ENCODE data around the gene PHTF2.

The PHTF2 gene

GRCh38 chr7:77796109-77796508 is 2.5 kb upstream of the PHTF2 start:
- H3K4me1 ChIP-seq (ENCODE audit: control insufficient read depth, low read depth, low read length), result peaks cover 6% of the 10 kb centered on the region
- peaks cover 5% of the 10 kb centered on the region for H3K36me3 ChIP-seq (ENCODE audit: control insufficient read depth, low read depth, low read length)
- H3K9ac ChIP-seq (ENCODE audit: low read length), result no peak overlapping the region
- H3K27ac ChIP-seq (ENCODE audit: low read length), result no peak overlapping the region
- H3K9me3 ChIP-seq (ENCODE audit: control insufficient read depth, low read depth, low read length), result no peaks in the 10 kb centered on the region
- no peak overlapping the region for H3K4me3 ChIP-seq (ENCODE audit: low read length)
- H3K27me3 ChIP-seq (ENCODE audit: control insufficient read depth, insufficient read depth, low read length), result no peaks in the 10 kb centered on the region

GRCh38 chr7:77796960-77797359 is 1.6 kb upstream of the PHTF2 start:
- H3K9ac ChIP-seq (ENCODE audit: low read length), result no peak overlapping the region
- H3K27ac ChIP-seq (ENCODE audit: low read length), result no peak overlapping the region

GRCh38 chr7:77797734-77798393 is 709 bp upstream of the PHTF2 start:
- Histone ChIP-seq H3K4me1 (ENCODE audit: control insufficient read depth, low read depth, low read length) (peaks cover 6% of the 10 kb centered on the region), H3K4me3 (ENCODE audit: low read length) (peak overlapping the region; percentile 72), H3K9ac (ENCODE audit: low read length) (peak overlapping the region; percentile 72), H3K27ac (ENCODE audit: low read length) (no peak overlapping the region), H3K27me3 (ENCODE audit: control insufficient read depth, insufficient read depth, low read length) (no peaks in the 10 kb centered on the region), H3K9me3 (ENCODE audit: control insufficient read depth, low read depth, low read length) (no peaks in the 10 kb centered on the region), H3K36me3 (ENCODE audit: control insufficient read depth, low read depth, low read length) (peaks cover 5% of the 10 kb centered on the region)

More at GRCh38 chr7:77796960-77797359, 1.6 kb upstream of the PHTF2 start:
- Histone ChIP-seq H3K4me1 (ENCODE audit: control insufficient read depth, low read depth, low read length) (peaks cover 6% of the 10 kb centered on the region), H3K4me3 (ENCODE audit: low read length) (peak overlapping the region; percentile 72), H3K27me3 (ENCODE audit: control insufficient read depth, insufficient read depth, low read length) (no peaks in the 10 kb centered on the region), H3K36me3 (ENCODE audit: control insufficient read depth, low read depth, low read length) (peaks cover 5% of the 10 kb centered on the region), H3K9me3 (ENCODE audit: control insufficient read depth, low read depth, low read length) (no peaks in the 10 kb centered on the region)

GRCh38 chr7:77799078-77799964 is 748 bp downstream of the PHTF2 start:
- Histone ChIP-seq H3K27me3 (ENCODE audit: control insufficient read depth, insufficient read depth, low read length) (no peaks in the 10 kb centered on the region), H3K9ac (ENCODE audit: low read length) (peak overlapping the region; percentile 70), H3K4me3 (ENCODE audit: low read length) (peak overlapping the region; percentile 87), H3K27ac (ENCODE audit: low read length) (no peak overlapping the region), H3K4me1 (ENCODE audit: control insufficient read depth, low read depth, low read length) (peaks cover 6% of the 10 kb centered on the region), H3K9me3 (ENCODE audit: control insufficient read depth, low read depth, low read length) (no peaks in the 10 kb centered on the region), H3K36me3 (ENCODE audit: control insufficient read depth, low read depth, low read length) (no peaks in the 10 kb centered on the region)

- Histone ChIP-seq H3K27ac (ENCODE audit: low read length) (no peak overlapping the region), H3K9me3 (ENCODE audit: control insufficient read depth, low read depth, low read length) (no peaks in the 10 kb centered on the region), H3K9ac (ENCODE audit: low read length) (peak overlapping the region; percentile 70), H3K4me1 (ENCODE audit: control insufficient read depth, low read depth, low read length) (peaks cover 6% of the 10 kb centered on the region), H3K27me3 (ENCODE audit: control insufficient read depth, insufficient read depth, low read length) (no peaks in the 10 kb centered on the region), H3K36me3 (ENCODE audit: control insufficient read depth, low read depth, low read length) (no peaks in the 10 kb centered on the region), H3K4me3 (ENCODE audit: low read length) (peak overlapping the region; percentile 87)
These were observed 1.6 kb downstream of the PHTF2 start for GRCh38 chr7:77800158-77800557.

GRCh38 chr7:77800730-77801129 is 2.2 kb downstream of the PHTF2 start:
- H3K4me1 ChIP-seq (ENCODE audit: control insufficient read depth, low read depth, low read length), result peaks cover 6% of the 10 kb centered on the region
- H3K4me3 ChIP-seq (ENCODE audit: low read length), result no peak overlapping the region
- H3K9me3 ChIP-seq (ENCODE audit: control insufficient read depth, low read depth, low read length), result no peaks in the 10 kb centered on the region
- H3K9ac ChIP-seq (ENCODE audit: low read length), result no peak overlapping the region
- no peaks in the 10 kb centered on the region for H3K36me3 ChIP-seq (ENCODE audit: control insufficient read depth, low read depth, low read length)
- H3K27ac ChIP-seq (ENCODE audit: low read length), result no peak overlapping the region
- H3K27me3 ChIP-seq (ENCODE audit: control insufficient read depth, insufficient read depth, low read length), result no peaks in the 10 kb centered on the region

- H3K36me3 ChIP-seq (ENCODE audit: control insufficient read depth, low read depth, low read length), result no peaks in the 10 kb centered on the region
- no peaks in the 10 kb centered on the region for H3K27me3 ChIP-seq (ENCODE audit: control insufficient read depth, insufficient read depth, low read length)
- H3K27ac ChIP-seq (ENCODE audit: low read length), result no peak overlapping the region
- no peak overlapping the region for H3K9ac ChIP-seq (ENCODE audit: low read length)
- no peak overlapping the region for H3K4me3 ChIP-seq (ENCODE audit: low read length)
- H3K9me3 ChIP-seq (ENCODE audit: control insufficient read depth, low read depth, low read length), result peaks cover 5% of the 10 kb centered on the region
- H3K4me1 ChIP-seq (ENCODE audit: control insufficient read depth, low read depth, low read length), result no peaks in the 10 kb centered on the region
These were observed 4.2 kb downstream of the PHTF2 start for GRCh38 chr7:77802557-77803405.

GRCh38 chr7:77806425-77806824 is 7.9 kb downstream of the PHTF2 start:
- Histone ChIP-seq H3K9me3 (ENCODE audit: control insufficient read depth, low read depth, low read length) (peaks cover 5% of the 10 kb centered on the region), H3K36me3 (ENCODE audit: control insufficient read depth, low read depth, low read length) (no peaks in the 10 kb centered on the region), H3K4me1 (ENCODE audit: control insufficient read depth, low read depth, low read length) (no peaks in the 10 kb centered on the region), H3K4me3 (ENCODE audit: low read length) (no peak overlapping the region), H3K27me3 (ENCODE audit: control insufficient read depth, insufficient read depth, low read length) (no peaks in the 10 kb centered on the region), H3K27ac (ENCODE audit: low read length) (no peak overlapping the region), H3K9ac (ENCODE audit: low read length) (no peak overlapping the region)

- H3K27ac ChIP-seq (ENCODE audit: low read length), result no peak overlapping the region
- no peaks in the 10 kb centered on the region for H3K27me3 ChIP-seq (ENCODE audit: control insufficient read depth, insufficient read depth, low read length)
- H3K36me3 ChIP-seq (ENCODE audit: control insufficient read depth, low read depth, low read length), result no peaks in the 10 kb centered on the region
- no peak overlapping the region for H3K4me3 ChIP-seq (ENCODE audit: low read length)
- no peaks in the 10 kb centered on the region for H3K4me1 ChIP-seq (ENCODE audit: control insufficient read depth, low read depth, low read length)
- H3K9me3 ChIP-seq (ENCODE audit: control insufficient read depth, low read depth, low read length), result peaks cover 5% of the 10 kb centered on the region
- H3K9ac ChIP-seq (ENCODE audit: low read length), result no peak overlapping the region
These were observed 9.9 kb downstream of the PHTF2 start for GRCh38 chr7:77808517-77808916.

- H3K36me3 ChIP-seq (ENCODE audit: control insufficient read depth, low read depth, low read length), result no peaks in the 10 kb centered on the region
- no peak overlapping the region for H3K27ac ChIP-seq (ENCODE audit: low read length)
- no peak overlapping the region for H3K9ac ChIP-seq (ENCODE audit: low read length)
- H3K27me3 ChIP-seq (ENCODE audit: control insufficient read depth, insufficient read depth, low read length), result no peaks in the 10 kb centered on the region
- peaks cover under 1% of the 10 kb centered on the region for H3K9me3 ChIP-seq (ENCODE audit: control insufficient read depth, low read depth, low read length)
- H3K4me3 ChIP-seq (ENCODE audit: low read length), result no peak overlapping the region
- H3K4me1 ChIP-seq (ENCODE audit: control insufficient read depth, low read depth, low read length), result no peaks in the 10 kb centered on the region
These were observed 13.1 kb downstream of the PHTF2 start for GRCh38 chr7:77811516-77812289.

GRCh38 chr7:77812290-77812685 is 13.7 kb downstream of the PHTF2 start:
- H3K27me3 ChIP-seq (ENCODE audit: control insufficient read depth, insufficient read depth, low read length), result no peaks in the 10 kb centered on the region
- no peak overlapping the region for H3K4me3 ChIP-seq (ENCODE audit: low read length)
- no peaks in the 10 kb centered on the region for H3K4me1 ChIP-seq (ENCODE audit: control insufficient read depth, low read depth, low read length)
- H3K36me3 ChIP-seq (ENCODE audit: control insufficient read depth, low read depth, low read length), result no peaks in the 10 kb centered on the region
- no peaks in the 10 kb centered on the region for H3K9me3 ChIP-seq (ENCODE audit: control insufficient read depth, low read depth, low read length)
- H3K9ac ChIP-seq (ENCODE audit: low read length), result no peak overlapping the region
- no peak overlapping the region for H3K27ac ChIP-seq (ENCODE audit: low read length)
